GM12892 (cell line): Measurements from ENCODE around the gene PLK2.

Experiments used
- POLR2A ChIP-seq: IDR thresholded peaks from 2 replicates; pipeline ENCODE4 v1.6.1; 2011; ENCODE audit warnings: low read depth, low read length, control low read depth
- POLR2AphosphoS5 ChIP-seq: IDR thresholded peaks from 2 replicates; pipeline ENCODE4 v1.6.1; 2011; ENCODE audit warnings: low read depth, low read length, control low read depth

- TF ChIP-seq POLR2A: no peak
- no peak for TF ChIP-seq POLR2AphosphoS5
Measured at GRCh38 chr5:58410441-58410840, 49.4 kb downstream of the PLK2 start.
